ENCODE data around the gene ILDR1.

- TF ChIP-seq EZH2 (IDR thresholded peaks at IDR 0.05; ENCODE audit: borderline replicate concordance, insufficient read depth, low read length, poor library complexity, severe bottlenecking): no peak
- no peak for TF ChIP-seq CTCF (IDR thresholded peaks at IDR 0.05; ENCODE audit: poor library complexity, severe bottlenecking)
- TF ChIP-seq MXI1 (conservative IDR thresholded peaks at IDR 0.05; ENCODE audit: poor library complexity, severe bottlenecking): no peak
- TF ChIP-seq, protein P1, sequence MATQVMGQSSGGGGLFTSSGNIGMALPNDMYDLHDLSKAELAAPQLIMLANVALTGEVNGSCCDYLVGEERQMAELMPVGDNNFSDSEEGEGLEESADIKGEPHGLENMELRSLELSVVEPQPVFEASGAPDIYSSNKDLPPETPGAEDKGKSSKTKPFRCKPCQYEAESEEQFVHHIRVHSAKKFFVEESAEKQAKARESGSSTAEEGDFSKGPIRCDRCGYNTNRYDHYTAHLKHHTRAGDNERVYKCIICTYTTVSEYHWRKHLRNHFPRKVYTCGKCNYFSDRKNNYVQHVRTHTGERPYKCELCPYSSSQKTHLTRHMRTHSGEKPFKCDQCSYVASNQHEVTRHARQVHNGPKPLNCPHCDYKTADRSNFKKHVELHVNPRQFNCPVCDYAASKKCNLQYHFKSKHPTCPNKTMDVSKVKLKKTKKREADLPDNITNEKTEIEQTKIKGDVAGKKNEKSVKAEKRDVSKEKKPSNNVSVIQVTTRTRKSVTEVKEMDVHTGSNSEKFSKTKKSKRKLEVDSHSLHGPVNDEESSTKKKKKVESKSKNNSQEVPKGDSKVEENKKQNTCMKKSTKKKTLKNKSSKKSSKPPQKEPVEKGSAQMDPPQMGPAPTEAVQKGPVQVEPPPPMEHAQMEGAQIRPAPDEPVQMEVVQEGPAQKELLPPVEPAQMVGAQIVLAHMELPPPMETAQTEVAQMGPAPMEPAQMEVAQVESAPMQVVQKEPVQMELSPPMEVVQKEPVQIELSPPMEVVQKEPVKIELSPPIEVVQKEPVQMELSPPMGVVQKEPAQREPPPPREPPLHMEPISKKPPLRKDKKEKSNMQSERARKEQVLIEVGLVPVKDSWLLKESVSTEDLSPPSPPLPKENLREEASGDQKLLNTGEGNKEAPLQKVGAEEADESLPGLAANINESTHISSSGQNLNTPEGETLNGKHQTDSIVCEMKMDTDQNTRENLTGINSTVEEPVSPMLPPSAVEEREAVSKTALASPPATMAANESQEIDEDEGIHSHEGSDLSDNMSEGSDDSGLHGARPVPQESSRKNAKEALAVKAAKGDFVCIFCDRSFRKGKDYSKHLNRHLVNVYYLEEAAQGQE (IDR thresholded peaks at IDR 0.05; ENCODE audit: borderline replicate concordance): no peak
- TF ChIP-seq RAD21 (conservative IDR thresholded peaks at IDR 0.05): no peak
These were observed 35.6 kb upstream of the ILDR1 start for GRCh38 chr3:122057671-122058070.

Measured in neural cell (in vitro differentiated cells).